ENCODE data around the gene ZCCHC8.

ZCCHC8 gene

GRCh38 chr12:122422730-122423257 is 77.9 kb downstream of the ZCCHC8 start:
- DNase-seq: no peak

- no peak for DNase-seq
Measured at GRCh38 chr12:122421821-122422729, 78.7 kb downstream of the ZCCHC8 start, which contains the start of gene CLIP1. Gene CLIP1, minus strand, starts transcription at chr12:122422669. Its CDS starts 42,217 bp downstream, at chr12:122380452.
